HG03175 (cell line): ENCODE results near the gene KCNH2.

ENCODE experiments used
- ATAC-seq: cut with Tn5 transposase; IDR thresholded peaks from one replicate; pipeline ENCODE4 v1.9.1; 2021; ENCODE audit warnings: mild to moderate bottlenecking, moderate library complexity; ENCODE audit not compliant: unreplicated experiment

The KCNH2 gene

DNA sequence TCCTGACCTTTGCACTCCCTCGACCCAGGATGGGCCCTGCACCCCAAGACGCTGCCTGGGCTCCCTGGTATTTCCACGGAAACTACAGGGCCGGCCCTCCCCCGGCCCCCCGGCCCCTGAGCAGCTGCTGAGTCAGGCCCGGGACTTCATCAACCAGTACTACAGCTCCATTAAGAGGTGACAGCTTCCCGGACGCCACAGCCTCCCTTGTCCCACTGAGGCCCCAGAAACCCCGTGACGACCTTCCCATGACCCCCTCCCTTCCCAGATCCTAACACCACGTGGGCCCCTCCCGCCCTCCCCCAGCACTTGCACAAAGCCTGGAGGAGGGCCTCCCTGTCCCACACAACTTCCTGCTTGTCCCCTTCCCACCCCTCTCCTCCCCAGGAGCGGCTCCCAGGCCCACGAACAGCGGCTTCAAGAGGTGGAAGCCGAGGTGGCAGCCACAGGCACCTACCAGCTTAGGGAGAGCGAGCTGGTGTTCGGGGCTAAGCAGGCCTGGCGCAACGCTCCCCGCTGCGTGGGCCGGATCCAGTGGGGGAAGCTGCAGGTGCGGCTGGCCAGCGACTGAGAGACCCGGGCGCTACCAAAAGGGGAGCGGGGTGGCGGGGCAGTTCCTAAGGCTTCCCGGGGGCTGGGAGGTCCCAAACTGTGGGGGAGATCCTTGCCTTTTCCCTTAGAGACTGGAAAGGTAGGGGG is 18.4 kb upstream of the KCNH2 start:
- ATAC-seq, result no peak

- ATAC-seq, result no peak
Measured at GRCh38 chr7:150994838-150995510, 16.9 kb upstream of the KCNH2 start.

GRCh38 chr7:150994141-150994837 is 16.2 kb upstream of the KCNH2 start:
- ATAC-seq, result no peak

DNA sequence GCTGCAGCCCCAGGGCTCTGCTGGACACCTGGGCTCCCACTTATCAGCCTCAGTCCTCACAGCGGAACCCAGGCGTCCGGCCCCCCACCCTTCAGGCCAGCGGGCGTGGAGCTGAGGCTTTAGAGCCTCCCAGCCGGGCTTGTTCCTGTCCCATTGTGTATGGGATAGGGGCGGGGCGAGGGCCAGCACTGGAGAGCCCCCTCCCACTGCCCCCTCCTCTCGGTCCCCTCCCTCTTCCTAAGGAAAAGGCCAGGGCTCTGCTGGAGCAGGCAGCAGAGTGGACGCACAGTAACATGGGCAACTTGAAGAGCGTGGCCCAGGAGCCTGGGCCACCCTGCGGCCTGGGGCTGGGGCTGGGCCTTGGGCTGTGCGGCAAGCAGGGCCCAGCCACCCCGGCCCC is 15.4 kb upstream of the KCNH2 start:
- ATAC-seq, result no peak

GRCh38 chr7:150992833-150993302 is 14.7 kb upstream of the KCNH2 start:
- peak; percentile 55 for ATAC-seq

DNA sequence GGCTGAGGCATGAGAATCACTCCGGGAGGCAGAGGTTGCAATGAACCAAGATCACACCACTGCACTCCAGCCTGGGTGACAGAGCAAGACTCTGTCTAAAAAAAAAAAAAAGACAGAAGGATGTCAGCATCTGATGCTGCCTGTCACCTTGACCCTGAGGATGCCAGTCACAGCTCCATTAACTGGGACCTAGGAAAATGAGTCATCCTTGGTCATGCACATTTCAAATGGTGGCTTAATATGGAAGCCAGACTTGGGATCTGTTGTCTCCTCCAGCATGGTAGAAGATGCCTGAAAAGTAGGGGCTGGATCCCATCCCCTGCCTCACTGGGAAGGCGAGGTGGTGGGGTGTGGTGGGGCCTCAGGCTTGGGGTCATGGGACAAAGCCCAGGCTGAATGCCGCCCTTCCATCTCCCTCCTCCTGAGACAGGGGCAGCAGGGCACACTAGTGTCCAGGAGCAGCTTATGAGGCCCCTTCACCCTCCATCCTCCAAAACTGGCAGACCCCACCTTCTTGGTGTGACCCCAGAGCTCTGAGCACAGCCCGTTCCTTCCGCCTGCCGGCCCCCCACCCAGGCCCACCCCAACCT is 14.0 kb upstream of the KCNH2 start:
- ATAC-seq, result no peak

GRCh38 chr7:150990416-150991186 is 12.5 kb upstream of the KCNH2 start, which contains the start of gene NOS3:
TSS of gene NOS3 (plus strand) at chr7:150991017. CDS start at chr7:150993804, 2,787 bp downstream.
- ATAC-seq, result no peak

GRCh38 chr7:150989456-150989855 is 11.3 kb upstream of the KCNH2 start:
- ATAC-seq, result no peak

- no peak for ATAC-seq
Measured at GRCh38 chr7:150988230-150989226, 10.4 kb upstream of the KCNH2 start.

DNA sequence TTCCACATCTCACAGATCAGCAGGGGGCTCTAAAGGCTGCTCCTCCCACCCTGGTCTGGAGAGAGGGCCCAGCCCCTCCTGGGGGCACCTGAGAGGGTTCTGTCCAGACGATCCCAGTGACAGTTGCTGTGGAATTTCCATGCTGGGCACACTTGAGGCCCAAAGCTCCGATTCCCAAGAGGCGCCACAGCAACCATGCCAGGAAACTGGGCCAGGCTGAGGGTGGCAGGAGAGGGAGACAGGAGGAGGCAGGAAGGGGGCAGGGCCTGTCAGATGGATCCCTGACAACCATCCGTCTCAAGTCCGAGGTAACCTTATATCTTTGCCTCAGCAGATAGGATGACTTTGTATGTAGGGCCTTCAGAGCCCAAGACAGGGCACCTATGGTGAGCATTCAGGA is 8.4 kb upstream of the KCNH2 start:
- no peak for ATAC-seq

DNA sequence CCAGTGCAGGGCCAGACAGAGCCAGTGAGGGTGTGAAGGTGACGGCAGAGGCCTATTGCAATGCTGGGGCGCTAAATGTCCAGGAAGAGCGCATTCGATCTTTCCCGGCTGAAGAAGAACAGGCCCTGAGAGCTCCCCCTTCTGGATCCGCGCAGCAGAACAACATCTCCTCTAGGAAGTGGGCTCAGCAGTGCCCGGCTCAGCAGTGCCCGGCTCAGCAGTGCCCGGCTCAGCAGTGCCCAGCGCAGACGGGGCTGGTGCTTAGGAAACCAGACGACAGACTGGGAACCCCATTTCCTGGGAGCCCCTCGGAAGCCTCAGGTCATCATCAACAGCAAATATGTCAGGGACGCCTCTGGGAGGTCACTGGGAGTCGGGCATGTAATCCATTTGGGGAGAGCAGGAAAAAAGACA is 8.0 kb upstream of the KCNH2 start:
- ATAC-seq, result no peak

GRCh38 chr7:150983893-150984368 is 5.8 kb upstream of the KCNH2 start:
- ATAC-seq, result no peak

GRCh38 chr7:150982351-150982750 is 4.2 kb upstream of the KCNH2 start:
- no peak for ATAC-seq

DNA sequence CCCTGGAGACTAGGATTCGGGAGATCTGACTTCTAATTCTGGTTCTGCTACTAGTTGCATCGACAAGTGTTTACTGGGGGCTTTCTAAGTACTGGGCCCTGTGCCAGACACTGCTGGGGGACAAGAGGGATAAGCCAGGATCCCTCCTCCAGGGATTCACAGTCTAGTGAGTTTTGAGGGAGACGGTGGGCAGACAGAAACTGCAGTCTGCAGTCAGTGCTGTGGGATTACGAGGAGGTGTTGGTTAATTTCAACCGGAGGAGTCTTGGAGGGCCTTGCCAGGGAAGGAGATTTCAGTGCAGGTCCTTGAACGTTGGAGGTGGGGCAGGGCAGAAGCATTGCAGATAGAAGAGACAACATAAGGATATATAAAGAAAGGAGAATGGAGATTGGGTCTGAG is 3.5 kb upstream of the KCNH2 start:
- ATAC-seq, result no peak

DNA sequence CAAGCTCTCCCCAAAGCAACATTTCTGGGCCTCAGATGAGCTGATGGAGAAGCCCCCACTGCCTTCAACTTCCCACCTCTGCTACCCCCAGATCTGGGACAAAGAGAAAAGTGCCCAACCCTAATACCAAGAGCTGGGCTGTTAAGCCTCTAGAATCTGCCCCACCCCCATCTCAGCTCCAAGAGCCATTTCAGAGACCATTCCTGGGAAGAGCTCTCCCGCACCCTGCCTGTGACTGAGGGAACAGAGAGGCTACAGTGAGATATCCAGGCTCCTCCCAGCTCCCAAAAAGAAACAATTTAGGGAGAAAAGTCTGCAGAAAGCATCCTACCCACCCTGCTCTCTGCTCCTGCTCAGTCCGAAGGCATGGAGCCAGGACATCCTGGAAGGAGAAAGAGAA is 2.5 kb upstream of the KCNH2 start:
- ATAC-seq, result no peak

DNA sequence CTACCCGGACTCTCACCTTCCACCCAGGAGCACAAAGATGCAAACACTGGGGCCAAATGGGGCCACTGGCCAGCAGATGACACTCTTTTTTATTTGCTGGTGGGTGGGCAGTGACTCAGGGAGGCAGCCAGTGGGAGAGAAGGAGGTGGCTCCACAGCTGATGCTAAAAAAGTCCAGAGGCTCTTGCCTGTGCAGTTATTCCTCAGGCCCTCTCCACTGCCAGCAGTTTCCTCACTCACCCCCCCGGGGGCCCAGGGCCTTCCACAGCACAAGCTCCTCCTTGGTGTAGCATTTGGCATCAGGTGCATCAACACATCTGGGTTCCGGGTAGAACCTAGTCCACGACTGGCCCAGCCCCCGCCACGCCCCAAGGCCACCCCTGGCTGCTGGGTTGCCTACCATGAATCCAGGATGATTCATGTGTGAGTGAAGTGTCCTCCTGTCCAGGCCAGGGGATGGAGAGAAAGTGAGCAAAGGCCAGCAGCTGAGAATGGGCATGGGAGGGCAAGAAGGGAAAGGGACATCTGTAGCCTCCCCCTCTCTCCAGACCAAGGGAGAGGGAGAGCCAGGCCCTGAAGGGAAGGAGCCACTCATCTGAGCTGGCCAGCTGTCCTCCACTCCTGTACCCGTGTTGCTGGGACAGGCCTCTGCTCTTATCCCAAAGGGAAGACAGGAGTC is 1.7 kb upstream of the KCNH2 start:
- no peak for ATAC-seq

DNA sequence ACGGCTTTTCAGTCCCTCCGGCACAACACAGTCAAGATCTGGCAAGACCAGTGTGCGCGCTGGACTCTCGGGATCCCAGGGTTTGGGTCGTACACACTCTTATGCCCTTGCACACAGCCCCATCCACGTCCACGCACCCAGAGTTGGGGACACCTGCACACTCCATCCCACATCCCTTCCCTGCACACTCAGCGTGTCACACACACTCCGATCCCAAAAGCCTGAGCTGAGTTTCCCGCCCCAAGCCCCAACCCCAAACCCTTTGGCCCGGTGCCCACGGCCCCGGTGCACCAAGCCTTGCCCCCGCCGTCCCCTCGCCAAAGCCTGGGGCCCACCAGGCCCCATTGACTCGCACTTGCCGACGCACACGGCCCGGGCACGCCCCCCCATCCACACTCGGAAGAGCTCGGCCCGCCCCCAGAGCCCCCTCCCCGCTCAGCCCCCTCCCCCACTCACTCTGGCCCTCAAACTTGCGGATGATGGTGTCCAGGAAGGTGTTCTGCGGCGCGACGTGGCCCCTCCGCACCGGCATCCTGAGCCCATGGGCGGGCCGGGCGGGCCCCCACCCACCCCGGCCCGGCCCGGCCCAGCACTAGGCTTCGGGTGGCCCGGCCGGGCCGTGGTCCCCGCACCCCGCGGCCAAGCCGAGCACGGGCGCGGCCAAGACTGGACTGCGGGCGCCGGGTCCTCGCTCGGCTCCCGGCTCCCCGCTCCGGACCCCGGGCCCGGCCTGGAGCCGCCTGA is 567 bp downstream of the KCNH2 start:
- no peak for ATAC-seq
